SIG-M5 treated with dmso at 0.1 percent for 504 hours (cell line): ENCODE data around the gene PIH1D1.

Source experiments
- DNase-seq: peaks from one replicate; lab custom pipeline; 2025; ENCODE audit not compliant: unreplicated experiment; lab: John Stamatoyannopoulos, UW

Gene PIH1D1

GRCh38 chr19:49451430-49452181 lies at the start of gene PIH1D1:
Gene PIH1D1, minus strand, starts transcription at chr19:49451814. Its CDS starts 240 bp downstream, at chr19:49451574.
- peak; percentile 100 for DNase-seq

DNA sequence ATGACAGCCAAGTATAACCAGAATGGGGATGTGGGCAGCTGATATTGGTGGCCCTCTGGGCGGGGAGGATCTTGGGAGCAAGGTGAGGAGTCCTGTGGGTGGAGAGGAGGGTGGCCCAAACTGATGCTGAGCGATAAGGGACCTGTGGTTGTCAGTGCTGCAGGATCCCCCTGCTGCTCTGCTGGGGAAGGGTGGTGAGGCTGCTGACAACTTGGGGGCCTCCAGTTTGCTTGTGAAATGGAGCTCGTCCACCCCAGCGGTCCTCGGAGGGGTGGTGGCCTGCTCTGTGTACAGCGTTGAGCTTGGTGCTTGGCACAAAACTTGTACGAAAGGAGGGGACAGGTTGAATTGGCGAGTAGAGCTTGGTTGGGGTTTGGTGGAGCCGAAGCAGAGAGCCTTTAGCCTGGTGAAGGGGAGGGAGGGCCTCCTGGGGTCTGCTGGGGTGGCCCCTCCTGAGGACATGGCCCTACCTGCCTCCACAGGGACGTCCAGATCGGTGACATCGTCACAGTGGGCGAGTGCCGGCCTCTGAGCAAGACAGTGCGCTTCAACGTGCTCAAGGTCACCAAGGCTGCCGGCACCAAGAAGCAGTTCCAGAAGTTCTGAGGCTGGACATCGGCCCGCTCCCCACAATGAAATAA lies 47.5 kb upstream of the PIH1D1 start:
- DNase-seq: no peak

- DNase-seq: no peak
Observed at GRCh38 chr19:49498475-49498874, 46.9 kb upstream of the PIH1D1 start.

DNA sequence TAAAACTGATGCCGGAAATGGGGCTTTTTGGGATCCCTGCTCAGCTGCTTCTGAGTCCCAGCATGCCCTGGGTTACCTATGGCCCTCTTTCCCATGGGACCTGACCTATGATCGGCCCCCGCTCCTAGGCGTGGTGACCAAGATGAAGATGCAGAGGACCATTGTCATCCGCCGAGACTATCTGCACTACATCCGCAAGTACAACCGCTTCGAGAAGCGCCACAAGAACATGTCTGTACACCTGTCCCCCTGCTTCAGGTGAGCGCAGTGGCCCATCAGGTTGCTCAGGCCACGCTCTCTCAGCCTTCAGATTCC lies 46.1 kb upstream of the PIH1D1 start:
- no peak for DNase-seq

- DNase-seq: peak; percentile 90
Observed at GRCh38 chr19:49497047-49497788, 45.6 kb upstream of the PIH1D1 start.

- DNase-seq: no peak
Observed at GRCh38 chr19:49496574-49497008, 45.0 kb upstream of the PIH1D1 start.

DNA sequence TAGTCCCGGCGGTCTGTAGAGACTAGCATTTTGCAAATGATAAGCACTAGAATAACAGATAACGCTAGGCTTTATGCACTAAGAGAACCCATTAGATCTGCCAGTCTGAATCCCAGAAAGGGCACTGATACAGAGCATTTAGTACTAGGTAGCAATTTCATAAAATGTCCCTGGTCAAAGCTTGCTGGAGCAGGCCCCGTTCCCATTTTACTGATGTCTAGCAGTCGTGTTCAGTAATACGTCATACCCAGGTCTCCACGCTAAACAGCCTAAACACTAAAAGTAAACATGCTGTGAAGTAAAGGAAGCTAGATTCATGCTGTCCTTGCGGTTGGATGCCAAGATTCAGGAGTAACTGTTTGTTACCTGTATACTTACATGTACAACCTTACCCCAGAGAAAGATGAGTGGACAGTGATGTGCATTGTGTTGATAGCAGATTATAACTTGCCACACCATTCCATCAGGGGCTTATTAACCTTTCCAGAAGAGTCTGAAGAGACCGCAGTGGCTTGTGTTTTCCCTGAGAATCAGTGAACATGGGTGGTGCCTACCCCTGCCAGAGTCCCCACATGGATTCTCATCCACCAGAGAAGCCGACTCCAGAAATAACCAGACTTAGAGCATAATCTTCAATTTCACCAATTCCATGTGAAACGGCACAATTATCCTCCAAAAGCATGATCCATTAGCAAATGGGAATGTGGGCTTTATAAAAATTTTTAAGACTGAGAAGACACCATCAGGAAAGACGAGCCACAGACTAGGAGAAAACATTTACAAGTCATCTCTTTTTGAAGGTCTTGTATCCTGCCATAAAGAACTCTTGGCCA lies 41.2 kb upstream of the PIH1D1 start:
- peak; percentile 55 for DNase-seq

GRCh38 chr19:49491804-49492572 lies 40.4 kb upstream of the PIH1D1 start:
- DNase-seq: no peak

DNA sequence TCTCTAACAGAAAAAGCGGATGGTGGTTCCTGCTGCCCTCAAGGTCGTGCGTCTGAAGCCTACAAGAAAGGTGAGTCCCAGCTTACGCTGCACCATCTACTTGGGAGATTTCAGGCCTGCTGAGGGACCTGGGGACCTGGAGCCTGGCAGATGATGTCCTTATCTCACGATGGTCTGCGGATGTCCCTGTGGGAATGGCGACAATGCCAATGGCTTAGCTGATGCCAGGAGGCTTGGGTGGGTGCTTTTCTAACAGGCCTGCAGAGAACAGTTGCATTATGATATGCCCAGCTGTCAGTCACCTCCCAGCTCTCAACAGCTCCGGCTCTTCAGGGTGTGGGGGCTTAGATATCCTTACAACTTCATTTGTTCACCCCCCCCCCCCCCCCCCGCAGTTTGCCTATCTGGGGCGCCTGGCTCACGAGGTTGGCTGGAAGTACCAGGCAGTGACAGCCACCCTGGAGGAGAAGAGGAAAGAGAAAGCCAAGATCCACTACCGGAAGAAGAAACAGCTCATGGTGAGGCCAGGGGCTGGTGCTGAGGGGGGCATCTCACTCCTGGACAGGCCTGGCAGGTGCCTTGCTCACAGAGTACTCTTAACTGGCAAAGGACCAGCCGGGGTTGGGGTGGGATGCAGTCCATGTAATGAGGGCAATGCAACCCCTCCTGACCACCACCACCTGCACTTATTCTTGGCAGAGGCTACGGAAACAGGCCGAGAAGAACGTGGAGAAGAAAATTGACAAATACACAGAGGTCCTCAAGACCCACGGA lies 39.6 kb upstream of the PIH1D1 start:
- no peak for DNase-seq

DNA sequence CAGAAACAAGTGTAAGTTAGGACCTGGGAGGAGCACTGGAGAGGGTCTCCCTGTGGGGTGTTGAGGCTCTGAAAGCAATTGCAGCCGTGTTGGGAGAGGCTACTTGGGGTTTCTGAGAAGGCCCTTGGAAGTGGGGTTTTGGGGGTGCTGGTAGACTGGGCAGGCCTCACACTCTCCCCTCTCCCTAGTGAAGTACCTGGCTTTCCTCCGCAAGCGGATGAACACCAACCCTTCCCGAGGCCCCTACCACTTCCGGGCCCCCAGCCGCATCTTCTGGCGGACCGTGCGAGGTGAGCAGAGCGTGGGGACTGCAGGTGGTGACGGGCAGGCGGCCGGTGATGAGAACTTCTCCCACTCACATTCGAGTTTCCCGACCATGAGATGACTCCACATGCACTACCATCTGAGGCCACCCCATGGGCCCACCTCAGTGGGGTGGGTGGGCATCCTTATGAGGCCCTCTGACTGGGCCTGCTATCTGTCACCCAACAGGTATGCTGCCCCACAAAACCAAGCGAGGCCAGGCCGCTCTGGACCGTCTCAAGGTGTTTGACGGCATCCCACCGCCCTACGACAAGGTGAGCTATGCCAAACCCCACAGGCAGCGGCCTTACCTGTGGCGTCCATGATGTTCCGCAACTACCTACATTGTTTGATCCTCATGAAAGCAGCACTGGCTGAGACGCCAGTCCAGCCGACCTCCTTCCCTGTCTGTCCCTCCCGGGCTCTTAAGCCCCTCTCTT lies 38.8 kb upstream of the PIH1D1 start:
- no peak for DNase-seq

DNA sequence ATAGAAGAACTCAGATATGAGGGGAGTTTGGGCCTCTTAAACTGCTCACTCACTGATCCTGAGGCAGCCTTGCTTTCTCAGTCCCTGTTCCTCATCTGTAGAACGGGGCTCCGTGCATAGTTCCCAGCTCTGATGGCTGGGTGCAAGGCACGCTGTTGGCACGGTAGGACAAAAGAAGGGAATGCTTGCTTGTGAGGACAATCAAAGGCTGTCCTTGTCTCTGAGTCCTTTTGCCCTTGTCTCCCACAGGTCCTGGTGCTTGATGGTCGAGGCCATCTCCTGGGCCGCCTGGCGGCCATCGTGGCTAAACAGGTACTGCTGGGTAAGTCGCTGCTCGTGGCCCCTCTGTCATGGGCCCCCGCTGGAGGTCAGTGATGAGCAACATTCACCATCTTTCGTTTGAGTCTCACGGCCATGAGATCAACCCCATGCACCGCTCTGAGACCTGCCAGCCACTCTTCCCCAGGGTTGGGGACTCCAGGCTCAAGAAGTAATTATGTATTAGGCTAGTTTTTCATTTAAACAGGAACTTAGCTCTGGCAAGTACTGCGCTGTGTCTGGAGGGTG lies 38.1 kb upstream of the PIH1D1 start:
- DNase-seq: peak; percentile 46

GRCh38 chr19:49488863-49489537 lies 37.4 kb upstream of the PIH1D1 start:
- no peak for DNase-seq

DNA sequence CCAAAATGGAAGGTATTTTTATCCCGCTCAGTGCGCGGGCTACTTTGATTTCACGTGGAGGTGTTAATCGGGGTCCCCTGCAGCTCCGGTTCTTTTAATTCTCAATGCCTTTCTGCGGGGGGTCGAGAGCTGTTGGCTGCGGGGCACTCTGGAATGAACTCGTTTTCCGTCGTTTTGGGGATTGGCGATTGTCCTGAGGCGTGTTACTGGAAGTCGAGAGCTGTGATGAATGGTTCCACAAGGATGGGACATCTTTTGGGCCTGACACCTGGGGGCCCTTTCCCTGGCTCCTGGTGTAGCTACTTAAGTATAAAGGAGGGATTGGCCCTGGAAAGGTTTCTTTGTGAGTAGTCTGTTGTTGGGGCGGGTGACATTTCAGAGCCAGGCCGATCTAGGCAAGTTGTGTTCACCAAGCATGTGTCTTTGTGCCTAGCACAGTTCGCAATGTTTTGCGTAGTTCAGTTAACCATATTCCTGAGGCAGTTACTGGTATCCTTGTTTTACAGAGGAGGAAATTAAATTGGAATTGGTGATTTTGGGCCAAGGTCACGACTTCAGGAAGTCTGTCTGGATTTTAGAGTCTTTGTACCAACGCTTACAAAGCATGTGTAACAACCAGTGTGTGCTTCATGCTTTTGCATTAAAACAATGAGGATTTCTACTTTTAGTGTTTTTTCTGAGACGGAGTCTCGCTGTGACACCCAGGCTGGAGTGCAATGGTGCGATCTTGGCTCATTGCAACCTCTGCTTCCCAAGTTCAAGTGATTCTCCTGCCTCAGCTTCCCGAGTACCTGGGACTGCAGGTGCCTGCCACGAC lies 36.6 kb upstream of the PIH1D1 start:
- DNase-seq: peak; percentile 38

DNA sequence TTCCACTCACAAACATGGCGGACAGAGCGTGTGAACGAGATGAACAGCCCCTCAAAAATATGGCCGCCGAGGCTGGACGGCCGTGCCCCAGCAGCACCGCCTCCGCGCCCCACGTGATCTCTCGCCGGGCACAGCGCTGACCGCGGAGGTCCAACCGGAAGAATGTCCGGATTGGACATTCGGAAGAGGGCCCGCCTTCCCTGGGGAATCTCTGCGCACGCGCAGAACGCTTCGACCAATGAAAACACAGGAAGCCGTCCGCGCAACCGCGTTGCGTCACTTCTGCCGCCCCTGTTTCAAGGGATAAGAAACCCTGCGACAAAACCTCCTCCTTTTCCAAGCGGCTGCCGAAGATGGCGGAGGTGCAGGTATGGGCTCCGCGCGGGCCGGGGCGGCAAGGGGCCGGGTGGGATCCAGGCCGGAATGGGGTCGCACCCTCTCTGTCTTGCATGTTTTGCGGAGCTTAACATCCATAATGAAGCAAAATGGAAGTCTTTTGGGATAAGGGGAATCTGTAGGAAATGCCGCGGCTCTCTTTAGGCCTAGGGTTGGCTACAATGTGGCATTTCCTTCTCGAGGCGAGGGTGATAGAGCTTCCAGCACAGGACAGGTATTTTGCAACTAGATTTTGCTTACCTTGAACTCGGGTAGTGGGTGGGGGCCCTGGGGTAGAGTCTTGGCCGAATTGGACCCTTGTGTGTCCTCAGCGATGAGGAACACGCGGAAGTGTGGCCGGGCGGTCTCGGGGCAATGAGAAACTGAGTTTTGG lies 35.8 kb upstream of the PIH1D1 start, which contains the start of gene RPL13A:
RPL13A (plus strand) TSS at position 332 of the 769 bp plus-strand sequence; CDS start at position 354, 22 bp downstream.
- DNase-seq: peak; percentile 96

DNA sequence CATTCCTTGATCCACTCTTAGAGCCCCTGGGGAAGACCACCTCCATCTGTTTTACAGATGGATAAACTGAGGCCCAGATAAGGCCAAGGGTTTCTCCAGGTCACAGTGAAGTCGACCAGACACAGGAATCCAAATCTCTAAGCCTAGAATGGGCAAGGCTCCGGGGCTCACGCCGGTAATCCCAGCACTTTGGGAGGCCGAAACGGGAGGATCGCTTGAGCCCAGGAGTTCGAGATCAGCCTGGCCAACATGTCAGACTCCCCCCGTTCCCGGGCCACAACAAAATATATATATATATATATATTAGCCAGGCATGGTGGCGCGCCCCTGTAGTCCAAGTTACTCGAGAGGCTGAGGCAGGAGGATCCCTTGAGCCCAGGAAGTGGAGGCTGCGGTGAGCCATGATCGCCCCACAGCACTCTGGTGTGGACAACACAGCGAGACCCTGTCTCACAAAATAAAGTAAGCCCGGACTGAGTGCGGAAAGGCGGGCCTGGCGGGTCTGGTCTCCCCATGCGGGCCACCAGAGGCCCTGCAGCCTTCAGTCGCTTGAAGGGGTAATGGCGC lies 35.2 kb upstream of the PIH1D1 start:
- DNase-seq: no peak

GRCh38 chr19:49486232-49486631 lies 34.6 kb upstream of the PIH1D1 start:
- no peak for DNase-seq
